B cell (primary cell): ENCODE data around the gene KIAA0319L. TPM values are rescaled to one million over a fixed set of nuclear protein-coding genes. Genes with fewer than 3 reads are reported as not detected.

ENCODE experiments used
- ATAC-seq: fragments of 200-7000 bp; cut with Tn5 transposase; one replicate; pipeline ENCODE4 v1.10.0; 2021; ENCODE audit warnings: low read depth, mild to moderate bottlenecking, moderate number of reproducible peaks, moderate library complexity
- CTCF ChIA-PET: fragments of 350-600 bp; sonication (Branson Sonifier 250); formaldehyde crosslinking; loops from one replicate; lab custom pipeline; 2021; ENCODE audit warnings: antibody characterized with exemption, inconsistent platforms; lab: Charles Lee
- POLR2A ChIA-PET: fragments of 350-600 bp; sonication (Branson Sonifier 250); formaldehyde crosslinking; loops from one replicate; lab custom pipeline; 2021; ENCODE audit warnings: antibody characterized with exemption; lab: Charles Lee
- DNase-seq: peaks from one replicate; pipeline ENCODE4 v3.0.0; 2013
- H2AFZ ChIP-seq: 2 replicates; pipeline ENCODE4 v1.6.1; 2012; ENCODE audit warnings: mild to moderate bottlenecking, low read depth, low read length; ENCODE audit not compliant: insufficient read depth, poor library complexity, severe bottlenecking
- H3K27ac ChIP-seq, 2 donors: 1 replicate in 1 of 2; 2 replicates in 1 of 2; pipeline ENCODE4 v1.5.1; 2012 to 2013; ENCODE audit warnings: low read length in 2 of 2, mild to moderate bottlenecking in 2 of 2, moderate library complexity in 1 of 2
- H3K27me3 ChIP-seq, 4 experiments: fragments of 200-600 bp in 1 of 4; sonication (generic) in 1 of 4; replicated peaks in 1 of 4; 1 replicate in 2 of 4; 2 replicates in 2 of 4; pipeline versions ENCODE4 v1.6.1 to v1.7.0; 2013 to 2016; ENCODE audit warnings: low read length in 3 of 4, mild to moderate bottlenecking in 2 of 4, mixed read lengths in 1 of 4, moderate library complexity in 1 of 4; ENCODE audit not compliant: insufficient read depth in 4 of 4, control insufficient read depth in 3 of 4; ENCODE audit errors: control extremely low read depth in 1 of 4
- H3K36me3 ChIP-seq, 2 experiments: replicated peaks in 1 of 2; 1 replicate in 1 of 2; 2 replicates in 1 of 2; pipeline versions ENCODE4 v1.6.1 to v1.7.1; 2013; ENCODE audit warnings: low read length in 1 of 2; ENCODE audit not compliant: insufficient read depth in 2 of 2, control insufficient read depth in 1 of 2; ENCODE audit errors: control extremely low read depth in 1 of 2, extremely low read depth in 1 of 2
- H3K4me1 ChIP-seq, 2 donors: fragments of 200-600 bp in 1 of 2; sonication (generic) in 1 of 2; 1 replicate in 1 of 2; 2 replicates in 1 of 2; pipeline versions ENCODE4 v1.5.1 to v1.6.1; 2013 to 2017; ENCODE audit warnings: low read length in 2 of 2; ENCODE audit not compliant: control insufficient read depth in 2 of 2, insufficient read depth in 2 of 2
- H3K4me2 ChIP-seq: replicated peaks from 2 replicates; pipeline ENCODE3; 2012; ENCODE audit warnings: mild to moderate bottlenecking, low read depth, low read length; ENCODE audit not compliant: poor library complexity, severe bottlenecking
- H3K4me3 ChIP-seq, 5 experiments: fragments of 200-600 bp in 1 of 5; sonication (generic) in 1 of 5; 1 replicate in 3 of 5; 2 replicates in 2 of 5; pipeline versions ENCODE4 v1.5.1 to v1.7.0; 2011 to 2016; ENCODE audit warnings: low read length in 4 of 5, mild to moderate bottlenecking in 4 of 5, low read depth in 2 of 5, control low read depth in 1 of 5, moderate library complexity in 1 of 5; ENCODE audit not compliant: insufficient read depth in 1 of 5; ENCODE audit errors: control extremely low read depth in 1 of 5, extremely low read depth in 1 of 5
- H3K79me2 ChIP-seq: fragments of 200-600 bp; sonication (generic); one replicate; pipeline ENCODE4 v1.6.0; 2016; ENCODE audit warnings: low read length; ENCODE audit not compliant: control insufficient read depth, insufficient read depth
- H3K9ac ChIP-seq: fragments of 200-600 bp; sonication (generic); 2 replicates; pipeline ENCODE4 v1.6.1; 2017; ENCODE audit warnings: mild to moderate bottlenecking, low read length, moderate library complexity
- H3K9me3 ChIP-seq, 3 donors: one replicate each; pipeline versions ENCODE4 v1.6.1 to v1.7.1; 2013; ENCODE audit warnings: low read length in 2 of 3; ENCODE audit not compliant: control insufficient read depth in 2 of 3, insufficient read depth in 1 of 3; ENCODE audit errors: control extremely low read depth in 1 of 3
- H4K20me1 ChIP-seq: 2 replicates; pipeline ENCODE4 v1.6.0; 2012; ENCODE audit warnings: mild to moderate bottlenecking, low read length; ENCODE audit not compliant: insufficient read depth, control insufficient read depth, poor library complexity, severe bottlenecking
- H3K27ac Mint-ChIP-seq: one replicate; pipeline ENCODE4 v1.8.0; 2021; ENCODE audit warnings: mixed read lengths
- H3K27me3 Mint-ChIP-seq: one replicate; pipeline ENCODE4 v1.8.0; 2021; ENCODE audit warnings: mixed read lengths
- H3K4me1 Mint-ChIP-seq: one replicate; pipeline ENCODE4 v1.8.0; 2021; ENCODE audit warnings: mixed read lengths
- H3K4me3 Mint-ChIP-seq: one replicate; pipeline ENCODE4 v1.8.0; 2021; ENCODE audit warnings: mixed read lengths
- H3K9me3 Mint-ChIP-seq: one replicate; pipeline ENCODE4 v1.8.0; 2022; ENCODE audit warnings: mixed read lengths; ENCODE audit not compliant: insufficient read depth
- CTCF ChIP-seq: fragments of 200-600 bp; IDR thresholded peaks from one replicate; pipeline ENCODE4 v1.8.0; 2022; ENCODE audit warnings: antibody characterized with exemption, mild to moderate bottlenecking
- EZH2 ChIP-seq: IDR thresholded peaks from 2 replicates; pipeline ENCODE4 v1.6.1; 2012; ENCODE audit warnings: borderline replicate concordance, low read depth, mild to moderate bottlenecking, moderate library complexity, low read length; ENCODE audit not compliant: insufficient read depth, poor library complexity, severe bottlenecking
- WGBS: methylation state at CpG from one replicate; pipeline ENCODE4 v1.1.5; 2013; ENCODE audit warnings: missing lambda C conversion rate; ENCODE audit not compliant: insufficient coverage; 5-methylcytosine and 5-hydroxymethylcytosine counted together
- intact Hi-C: fragments of 100-400 bp; cut with micrococcal nuclease; formaldehyde crosslinking; loops from one replicate; pipeline ENCODE4 v1.10.0; 2022
- polyA plus RNA-seq: library from polyadenylated mRNA; depleted of rRNA; stranded (reverse); fragments of >200 nt; gene quantifications from 2 replicates; pipeline ENCODE4 v1.2.3, GENCODE V29; 2012
- total RNA-seq, 2 donors: library from RNA; stranded (reverse); fragments of 120-200 nt in 1 of 2; gene quantifications; 1 replicate in 1 of 2; 2 replicates in 1 of 2; pipeline versions ENCODE4 v1.2.3 to v1.2.4, GENCODE V29; 2013 to 2022

The KIAA0319L gene
- total and polyA plus RNA-seq, 2 donors (not counting 1 experiment from before 2014, with no cell fraction given): 35.9 to 78.1 TPM

GRCh38 chr1:35490250-35490649 lies 67.0 kb downstream of the KIAA0319L start:
- peaks cover 6% of the 10 kb centered on the region for H3K4me1 Mint-ChIP-seq
- Histone ChIP-seq H3K27ac (no peak overlapping the region), H3K4me3 (no peak overlapping the region), H3K9ac (no peak overlapping the region), H3K9me3 (peaks cover 0 to 15% (median 3%) of the 10 kb centered on the region in 3 donors), H3K36me3 (no peaks in the 10 kb centered on the region), H3K27me3 (no peaks in the 10 kb centered on the region), H3K79me2 (no peaks in the 10 kb centered on the region), H2AFZ (no peak overlapping the region), H4K20me1 (no peaks in the 10 kb centered on the region), H3K4me2 (no peak overlapping the region), H3K4me1 (peaks cover 0 to under 1% of the 10 kb centered on the region in 2 donors)
- intact Hi-C loops: no loop called here
- no CpG with 5 or more reads among the region's 1 CpG for WGBS
- ChIA-PET CTCF (no interaction called here), POLR2A (no interaction called here)
- peaks cover 6% of the 10 kb centered on the region for H3K9me3 Mint-ChIP-seq
- no peak overlapping the region for H3K4me3 Mint-ChIP-seq
- no peaks in the 10 kb centered on the region for H3K27me3 Mint-ChIP-seq
- DNase-seq (no peak), ATAC-seq (no peak)
- H3K27ac Mint-ChIP-seq: no peak overlapping the region
- no peak for TF ChIP-seq CTCF
- no peak for TF ChIP-seq EZH2

GRCh38 chr1:35488336-35488735 lies 68.9 kb downstream of the KIAA0319L start:
- peaks cover 0 to 2% of the 10 kb centered on the region in 2 donors for H3K4me1 ChIP-seq

More at GRCh38 chr1:35488336-35488735, 68.9 kb downstream of the KIAA0319L start:
- no peak overlapping the region for H3K27ac ChIP-seq
- Mint-ChIP-seq H3K27me3 (no peaks in the 10 kb centered on the region), H3K27ac (no peak overlapping the region), H3K4me3 (no peak overlapping the region), H3K9me3 (peaks cover 6% of the 10 kb centered on the region), H3K4me1 (peaks cover 13% of the 10 kb centered on the region)
- DNase-seq: no peak
- H3K4me2 ChIP-seq: no peak overlapping the region
- CTCF ChIA-PET: interaction anchor here (0.6 to 1.2 kb wide), 4 partner anchors 8 to 81 kb away, joined by 3 to 4 read pairs (median 3); no protein-coding TSS in a partner anchor
- H3K4me3 ChIP-seq: no peak overlapping the region
- TF ChIP-seq CTCF (no peak), EZH2 (no peak)
- H4K20me1 ChIP-seq: no peaks in the 10 kb centered on the region
- no peaks in the 10 kb centered on the region for H3K36me3 ChIP-seq
- no peak overlapping the region for H3K9ac ChIP-seq
- POLR2A ChIA-PET: no interaction called here
- H3K27me3 ChIP-seq: no peaks in the 10 kb centered on the region
- peaks cover 0 to 15% (median 3%) of the 10 kb centered on the region in 3 donors for H3K9me3 ChIP-seq
- intact Hi-C loops: no loop called here
- no CpG with 5 or more reads among the region's 2 CpGs for WGBS
- no peak for ATAC-seq
- no peaks in the 10 kb centered on the region for H3K79me2 ChIP-seq
- H2AFZ ChIP-seq: no peak overlapping the region
